GM10266 (cell line): Measurements from ENCODE around the gene SLC45A3.

Source experiments
- DNase-seq: peaks from one replicate; pipeline ENCODE4 v3.0.0; 2012; ENCODE audit errors: extremely low spot score
- CTCF ChIP-seq: IDR thresholded peaks from 2 replicates; pipeline ENCODE4 v1.5.1; 2012; ENCODE audit warnings: mild to moderate bottlenecking, low read depth; ENCODE audit not compliant: control insufficient read depth, insufficient read depth; ENCODE audit errors: missing control alignments

Gene SLC45A3

GRCh38 chr1:205706601-205707502, 26.5 kb upstream of the SLC45A3 start:
- no peak for TF ChIP-seq CTCF
- no peak for DNase-seq

DNA sequence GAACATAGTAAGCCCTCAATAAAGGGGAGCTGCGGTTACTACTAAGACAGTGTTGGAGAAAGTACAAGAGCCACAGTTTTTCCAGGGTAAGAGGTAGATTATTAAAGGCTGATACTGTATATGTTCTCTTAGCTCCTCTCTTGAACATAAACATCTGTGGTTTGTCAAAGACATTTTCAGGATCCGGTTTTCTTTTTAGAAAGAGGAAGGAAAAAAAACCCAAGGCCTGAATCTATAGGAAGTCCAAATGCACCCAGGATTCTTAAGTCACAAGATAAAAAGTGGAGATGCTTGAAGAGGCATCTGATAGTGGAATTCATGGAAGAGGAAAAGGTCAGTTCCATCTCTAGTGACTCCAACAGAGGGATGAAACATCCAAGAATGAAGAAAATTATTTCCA, 24.6 kb upstream of the SLC45A3 start:
- no peak for DNase-seq
- TF ChIP-seq CTCF, result no peak

- no peak for TF ChIP-seq CTCF
Measured at GRCh38 chr1:205703072-205703471, 22.8 kb upstream of the SLC45A3 start.

DNA sequence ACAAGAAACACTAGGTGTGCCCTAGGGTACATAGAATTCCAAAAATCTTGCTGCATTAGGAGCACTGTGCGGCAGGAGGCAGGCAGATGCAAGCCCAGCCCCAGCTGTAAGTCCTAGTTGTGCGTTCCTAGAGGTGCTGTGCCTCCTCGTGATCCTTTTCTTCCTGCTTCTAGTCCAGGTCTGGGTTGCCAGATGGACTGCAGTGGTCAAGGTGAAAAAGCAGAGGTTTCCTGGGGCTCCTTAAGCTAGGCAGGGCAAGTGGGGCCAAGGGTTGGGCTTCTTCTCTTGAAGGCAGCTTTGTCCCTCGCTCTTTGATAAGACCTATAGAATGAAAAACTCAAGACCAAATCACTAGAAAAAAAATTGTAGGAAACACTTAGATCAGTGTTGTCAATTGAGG, 21.6 kb upstream of the SLC45A3 start:
- TF ChIP-seq CTCF, result no peak
- DNase-seq, result no peak

More at GRCh38 chr1:205703072-205703471, 22.8 kb upstream of the SLC45A3 start:
- DNase-seq, result no peak

GRCh38 chr1:205701420-205701819, 21.1 kb upstream of the SLC45A3 start:
- TF ChIP-seq CTCF, result no peak
- no peak for DNase-seq

GRCh38 chr1:205700865-205701401, 20.6 kb upstream of the SLC45A3 start:
- no peak for DNase-seq
- TF ChIP-seq CTCF, result no peak

GRCh38 chr1:205699416-205699815, 19.1 kb upstream of the SLC45A3 start:
- no peak for TF ChIP-seq CTCF
- DNase-seq, result no peak
